ENCODE measurements around the gene MLLT3. TPM values are rescaled to one million over a fixed set of nuclear protein-coding genes. Genes with fewer than 3 reads are reported as not detected.

Gene MLLT3
- total RNA-seq, 1 experiment from 2014 or later = 24.4 TPM

DNA sequence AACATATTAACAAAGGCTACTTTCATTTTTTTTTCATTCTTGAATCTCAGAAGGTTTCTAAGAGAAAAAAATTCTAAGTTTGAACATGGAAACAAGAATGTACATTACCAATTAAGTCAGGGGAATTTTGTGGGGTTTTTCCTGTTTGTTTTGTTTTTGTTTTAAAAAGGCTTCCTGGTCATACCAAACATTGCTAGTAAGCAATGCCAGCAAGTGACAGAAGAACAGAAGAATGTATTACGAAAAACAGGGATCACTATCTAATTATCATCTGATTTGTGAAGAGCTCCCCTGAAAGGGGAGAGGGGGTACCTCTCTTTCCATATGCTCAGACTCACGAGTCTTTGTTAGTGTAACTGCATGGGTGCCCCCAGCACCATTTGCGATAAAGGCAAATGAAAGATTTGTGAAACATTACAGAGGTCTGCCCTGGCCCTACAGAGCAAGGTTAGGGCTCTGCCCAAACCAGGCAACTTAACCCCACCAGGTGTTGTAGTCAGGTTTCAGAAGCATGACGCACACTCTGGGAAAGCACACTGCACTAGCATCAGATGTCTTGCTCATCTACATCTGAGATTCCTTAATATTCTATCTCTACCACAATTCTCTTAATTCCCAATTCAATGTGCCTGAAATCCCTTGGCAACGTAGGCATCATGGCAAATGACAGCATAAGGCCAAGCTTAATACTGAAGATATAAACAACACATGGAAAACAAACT, 268.2 kb downstream of the MLLT3 start:
- CTCF ChIA-PET = interaction anchor here (0.5 kb wide), 1 partner anchor 852 kb away, joined by 3 read pairs; no protein-coding TSS in a partner anchor

GRCh38 chr9:20353524-20353923, 268.8 kb downstream of the MLLT3 start:
- Mint-ChIP-seq H3K9me3 (ENCODE audit: unreplicated experiment) (no peaks in the 10 kb centered on the region), H3K27me3 (ENCODE audit: insufficient read depth, unreplicated experiment) (no peaks in the 10 kb centered on the region), H3K36me3 (ENCODE audit: insufficient read depth, unreplicated experiment) (peaks cover 19% of the 10 kb centered on the region), H3K4me3 (ENCODE audit: unreplicated experiment) (no peak overlapping the region), H3K4me1 (ENCODE audit: low read depth, unreplicated experiment) (peaks cover 10% of the 10 kb centered on the region), H3K27ac (ENCODE audit: unreplicated experiment) (no peak overlapping the region)
- CTCF ChIA-PET = no interaction called here
- intact Hi-C loops (cut with micrococcal nuclease; ENCODE audit: unreplicated experiment) = loop anchor here (10.0 kb wide), 1 partner anchor 431 kb away; no protein-coding TSS in a partner anchor
- Histone ChIP-seq H3K9me3 (no peaks in the 10 kb centered on the region), H3K4me1 (peaks cover 19% of the 10 kb centered on the region), H3K27me3 (replicated peaks; ENCODE audit: control insufficient read depth, insufficient read depth, low read length) (no peaks in the 10 kb centered on the region), H3K4me3 (ENCODE audit: low read depth, low read length) (no peak overlapping the region), H3K36me3 (ENCODE audit: control insufficient read depth, insufficient read depth, low read length) (no peaks in the 10 kb centered on the region)
- no TSS peak for BruUV-seq (replicated peaks)
- TF ChIP-seq CTCF (IDR thresholded peaks at IDR 0.05; ENCODE audit: insufficient read depth in 1 of 2, low read depth in 1 of 2, low read length in 1 of 2, severe bottlenecking in 1 of 2, unreplicated experiment in 1 of 2) = no peak
- DNase-seq = no peak
- POLR2A ChIA-PET = no interaction called here

More for the DNA sequence above, 268.2 kb downstream of the MLLT3 start:
- TF ChIP-seq CTCF (IDR thresholded peaks at IDR 0.05; ENCODE audit: insufficient read depth in 1 of 2, low read depth in 1 of 2, low read length in 1 of 2, severe bottlenecking in 1 of 2, unreplicated experiment in 1 of 2) = no peak
- POLR2A ChIA-PET = interaction anchor here (0.6 kb wide), 1 partner anchor 167 kb away, joined by 3 read pairs; no protein-coding TSS in a partner anchor
- Histone ChIP-seq H3K4me3 (ENCODE audit: low read depth, low read length) (no peak overlapping the region), H3K9me3 (no peaks in the 10 kb centered on the region), H3K36me3 (ENCODE audit: control insufficient read depth, insufficient read depth, low read length) (no peaks in the 10 kb centered on the region), H3K4me1 (peaks cover 20% of the 10 kb centered on the region), H3K27me3 (replicated peaks; ENCODE audit: control insufficient read depth, insufficient read depth, low read length) (no peaks in the 10 kb centered on the region)
- BruUV-seq (replicated peaks) = no TSS peak
- DNase-seq = no peak
- H3K9me3 Mint-ChIP-seq (ENCODE audit: unreplicated experiment) = no peaks in the 10 kb centered on the region
- peaks cover 11% of the 10 kb centered on the region for H3K4me1 Mint-ChIP-seq (ENCODE audit: low read depth, unreplicated experiment)
- no peaks in the 10 kb centered on the region for H3K27me3 Mint-ChIP-seq (ENCODE audit: insufficient read depth, unreplicated experiment)
- H3K36me3 Mint-ChIP-seq (ENCODE audit: insufficient read depth, unreplicated experiment) = peaks cover 19% of the 10 kb centered on the region
- no peak overlapping the region for H3K27ac Mint-ChIP-seq (ENCODE audit: unreplicated experiment)
- intact Hi-C loops (cut with micrococcal nuclease; ENCODE audit: unreplicated experiment) = loop anchor here (10.0 kb wide), 1 partner anchor 431 kb away; no protein-coding TSS in a partner anchor
- no peak overlapping the region for H3K4me3 Mint-ChIP-seq (ENCODE audit: unreplicated experiment)

DNA sequence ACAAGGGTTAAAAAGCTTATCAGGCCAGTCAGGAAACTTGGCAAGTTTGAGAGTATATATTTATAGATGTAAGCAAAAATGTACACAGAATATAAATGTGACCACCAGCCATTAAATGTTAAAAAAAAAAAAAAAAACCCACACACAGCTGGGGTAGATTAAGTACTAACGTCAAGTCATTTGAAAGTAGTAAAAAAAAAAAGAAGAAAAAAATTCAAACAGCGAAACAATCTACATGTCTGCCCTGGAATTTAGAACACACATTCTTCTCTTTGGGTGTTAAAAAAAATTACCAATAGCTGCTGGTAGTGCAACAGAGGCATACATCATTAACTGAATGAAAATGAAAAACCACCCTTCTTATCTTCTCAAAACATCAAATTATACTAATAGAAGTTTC, 269.7 kb downstream of the MLLT3 start:
- no peaks in the 10 kb centered on the region for H3K27me3 ChIP-seq (replicated peaks; ENCODE audit: control insufficient read depth, insufficient read depth, low read length)
- H3K27ac Mint-ChIP-seq (ENCODE audit: unreplicated experiment) = no peak overlapping the region
- no peaks in the 10 kb centered on the region for H3K9me3 Mint-ChIP-seq (ENCODE audit: unreplicated experiment)
- intact Hi-C loops (cut with micrococcal nuclease; ENCODE audit: unreplicated experiment) = loop anchor here (10.0 kb wide), 1 partner anchor 432 kb away; no protein-coding TSS in a partner anchor
- no peak overlapping the region for H3K4me3 ChIP-seq (ENCODE audit: low read depth, low read length)
- no peak for DNase-seq
- peaks cover 6% of the 10 kb centered on the region for H3K4me1 Mint-ChIP-seq (ENCODE audit: low read depth, unreplicated experiment)
- H3K4me3 Mint-ChIP-seq (ENCODE audit: unreplicated experiment) = no peak overlapping the region
- no TSS peak for BruUV-seq (replicated peaks)
- POLR2A ChIA-PET = no interaction called here
- CTCF ChIA-PET = no interaction called here
- no peaks in the 10 kb centered on the region for H3K9me3 ChIP-seq
- peaks cover 9% of the 10 kb centered on the region for H3K4me1 ChIP-seq
- no peak for TF ChIP-seq CTCF (IDR thresholded peaks at IDR 0.05; ENCODE audit: insufficient read depth in 1 of 2, low read depth in 1 of 2, low read length in 1 of 2, severe bottlenecking in 1 of 2, unreplicated experiment in 1 of 2)
- peaks cover 19% of the 10 kb centered on the region for H3K36me3 Mint-ChIP-seq (ENCODE audit: insufficient read depth, unreplicated experiment)
- H3K27me3 Mint-ChIP-seq (ENCODE audit: insufficient read depth, unreplicated experiment) = no peaks in the 10 kb centered on the region
- no peaks in the 10 kb centered on the region for H3K36me3 ChIP-seq (ENCODE audit: control insufficient read depth, insufficient read depth, low read length)

Data from Caco-2 (cell line).